Large intestine (tissue), 3 donors: Measurements from ENCODE around the gene SENP2. TPM values are rescaled to one million over a fixed set of nuclear protein-coding genes. Genes with fewer than 3 reads are reported as not detected.
"Not testable (repeated sequence)": the region's sequence is repeated elsewhere in the genome, so short reads cannot be mapped to it uniquely, and the experiment has no call there.

Source experiments
- DNase-seq, 2 donors: peaks; one replicate each; pipeline versions ENCODE4 v3.0.0 to v3.0.0-alpha.2; 2013
- H3K27ac ChIP-seq: one replicate; pipeline ENCODE4 v1.5.1; 2013; ENCODE audit warnings: low read length
- H3K27me3 ChIP-seq: 2 replicates; pipeline ENCODE4 v1.6.1; 2013; ENCODE audit warnings: low read length; ENCODE audit not compliant: control insufficient read depth, insufficient read depth
- H3K36me3 ChIP-seq: 2 replicates; pipeline ENCODE4 v1.6.1; 2013; ENCODE audit warnings: low read length; ENCODE audit not compliant: control insufficient read depth, insufficient read depth
- H3K4me1 ChIP-seq: one replicate; pipeline ENCODE4 v1.6.1; 2013; ENCODE audit warnings: low read length; ENCODE audit not compliant: control insufficient read depth, insufficient read depth
- H3K4me3 ChIP-seq: one replicate; pipeline ENCODE4 v1.5.1; 2013; ENCODE audit warnings: low read length
- H3K9me3 ChIP-seq: one replicate; pipeline ENCODE4 v1.6.1; 2013; ENCODE audit warnings: mild to moderate bottlenecking, low read depth, low read length, moderate library complexity; ENCODE audit not compliant: control insufficient read depth
- WGBS: methylation state at CpG from one replicate; pipeline ENCODE4 v1.1.5; 2013; ENCODE audit warnings: low lambda C conversion rate; ENCODE audit not compliant: insufficient coverage; 5-methylcytosine and 5-hydroxymethylcytosine counted together
- polyA plus RNA-seq: library from polyadenylated mRNA; unstranded; fragments of 120-200 nt; gene quantifications from one replicate; pipeline ENCODE4 v1.2.1, GENCODE V29; 2013

The SENP2 gene
- polyA plus RNA-seq, 1 donor: 34.6 TPM

GRCh38 chr3:185656321-185656840 is 70.3 kb downstream of the SENP2 start:
- Histone ChIP-seq H3K9me3 (no peaks in the 10 kb centered on the region), H3K4me3 (no peak overlapping the region), H3K27ac (no peak overlapping the region), H3K4me1 (peaks cover 3% of the 10 kb centered on the region), H3K27me3 (no peaks in the 10 kb centered on the region), H3K36me3 (peaks cover 77% of the 10 kb centered on the region)
- WGBS: no CpG with 5 or more reads among the region's 8 CpGs
- no peak for DNase-seq

- H3K4me3 ChIP-seq: no peak overlapping the region
- H3K27me3 ChIP-seq: no peaks in the 10 kb centered on the region
- DNase-seq: no peak
- peaks cover 3% of the 10 kb centered on the region for H3K4me1 ChIP-seq
- peaks cover 72% of the 10 kb centered on the region for H3K36me3 ChIP-seq
- WGBS: no CpG with 5 or more reads among the region's 12 CpGs
- no peak overlapping the region for H3K27ac ChIP-seq
- H3K9me3 ChIP-seq: no peaks in the 10 kb centered on the region
Observed at GRCh38 chr3:185657211-185657610, 71.1 kb downstream of the SENP2 start.

GRCh38 chr3:185657691-185658503 is 71.8 kb downstream of the SENP2 start:
- no peaks in the 10 kb centered on the region for H3K9me3 ChIP-seq
- DNase-seq: no peak
- peaks cover 3% of the 10 kb centered on the region for H3K4me1 ChIP-seq
- WGBS: no CpG with 5 or more reads among the region's 15 CpGs
- no peak overlapping the region for H3K27ac ChIP-seq
- H3K36me3 ChIP-seq: peaks cover 68% of the 10 kb centered on the region
- no peak overlapping the region for H3K4me3 ChIP-seq
- H3K27me3 ChIP-seq: no peaks in the 10 kb centered on the region

GRCh38 chr3:185658504-185658912 is 72.4 kb downstream of the SENP2 start:
- DNase-seq: no peak
- peaks cover 3% of the 10 kb centered on the region for H3K4me1 ChIP-seq

GRCh38 chr3:185658943-185659342 is 72.8 kb downstream of the SENP2 start:
- no peak overlapping the region for H3K27ac ChIP-seq

More at GRCh38 chr3:185658504-185658912, 72.4 kb downstream of the SENP2 start:
- no peak overlapping the region for H3K27ac ChIP-seq
- peaks cover 70% of the 10 kb centered on the region for H3K36me3 ChIP-seq
- H3K9me3 ChIP-seq: no peaks in the 10 kb centered on the region
- no peaks in the 10 kb centered on the region for H3K27me3 ChIP-seq
- H3K4me3 ChIP-seq: no peak overlapping the region
- no CpG with 5 or more reads among the region's 8 CpGs for WGBS

GRCh38 chr3:185659942-185660921 is 74.1 kb downstream of the SENP2 start:
- H3K4me1 ChIP-seq: peaks cover 3% of the 10 kb centered on the region
- no peak overlapping the region for H3K4me3 ChIP-seq
- peaks cover 67% of the 10 kb centered on the region for H3K36me3 ChIP-seq
- peak; percentile 65 to 72 for DNase-seq
- no peak overlapping the region for H3K27ac ChIP-seq
- no peaks in the 10 kb centered on the region for H3K27me3 ChIP-seq
- 87% methylated on average over 4 of the region's 18 CpGs for WGBS
- peaks cover 1% of the 10 kb centered on the region for H3K9me3 ChIP-seq

More at GRCh38 chr3:185658943-185659342, 72.8 kb downstream of the SENP2 start:
- peaks cover 3% of the 10 kb centered on the region for H3K4me1 ChIP-seq
- 100% methylated on average over 1 of the region's 1 CpG for WGBS
- no peak overlapping the region for H3K4me3 ChIP-seq
- H3K27me3 ChIP-seq: no peaks in the 10 kb centered on the region
- no peaks in the 10 kb centered on the region for H3K9me3 ChIP-seq
- peaks cover 69% of the 10 kb centered on the region for H3K36me3 ChIP-seq
- DNase-seq: no peak

- DNase-seq, H3K9me3 ChIP-seq, H3K27me3 ChIP-seq, H3K27ac ChIP-seq, H3K4me3 ChIP-seq, H3K4me1 ChIP-seq: not testable (repeated sequence)
- H3K36me3 ChIP-seq: peaks cover 62% of the 10 kb centered on the region
- 100% methylated on average over 1 of the region's 10 CpGs for WGBS
Observed at GRCh38 chr3:185661296-185661695, 75.2 kb downstream of the SENP2 start.

- no peak for DNase-seq
- H3K36me3 ChIP-seq: peaks cover 57% of the 10 kb centered on the region
- no peak overlapping the region for H3K4me3 ChIP-seq
- H3K27me3 ChIP-seq: no peaks in the 10 kb centered on the region
- peaks cover 3% of the 10 kb centered on the region for H3K4me1 ChIP-seq
- WGBS: 86% methylated on average over 1 of the region's 4 CpGs
- H3K9me3 ChIP-seq: peaks cover 4% of the 10 kb centered on the region
- H3K27ac ChIP-seq: no peak overlapping the region
Observed at GRCh38 chr3:185661772-185662171, 75.7 kb downstream of the SENP2 start.

GRCh38 chr3:185663929-185664328 is 77.8 kb downstream of the SENP2 start:
- Histone ChIP-seq H3K4me3 (no peak overlapping the region), H3K36me3 (peaks cover 44% of the 10 kb centered on the region), H3K4me1 (peaks cover 3% of the 10 kb centered on the region), H3K27me3 (no peaks in the 10 kb centered on the region), H3K27ac (no peak overlapping the region), H3K9me3 (peaks cover 4% of the 10 kb centered on the region)
- WGBS: no CpG with 5 or more reads among the region's 5 CpGs
- DNase-seq: no peak

- Histone ChIP-seq H3K4me1 (no peaks in the 10 kb centered on the region), H3K27ac (no peak overlapping the region), H3K4me3 (no peak overlapping the region), H3K27me3 (no peaks in the 10 kb centered on the region), H3K36me3 (peaks cover 62% of the 10 kb centered on the region), H3K9me3 (peaks cover 4% of the 10 kb centered on the region)
- DNase-seq: no peak
- WGBS: no CpG with 5 or more reads among the region's 4 CpGs
Observed at GRCh38 chr3:185667574-185667973, 81.5 kb downstream of the SENP2 start.
